Measurements from ENCODE around the gene RELCH. TPM values are rescaled to one million over a fixed set of nuclear protein-coding genes. Genes with fewer than 3 reads are reported as not detected.

RELCH gene
- polyA plus RNA-seq, 3 donors, result 37.5 to 41.1 (median 39.7) TPM

DNA sequence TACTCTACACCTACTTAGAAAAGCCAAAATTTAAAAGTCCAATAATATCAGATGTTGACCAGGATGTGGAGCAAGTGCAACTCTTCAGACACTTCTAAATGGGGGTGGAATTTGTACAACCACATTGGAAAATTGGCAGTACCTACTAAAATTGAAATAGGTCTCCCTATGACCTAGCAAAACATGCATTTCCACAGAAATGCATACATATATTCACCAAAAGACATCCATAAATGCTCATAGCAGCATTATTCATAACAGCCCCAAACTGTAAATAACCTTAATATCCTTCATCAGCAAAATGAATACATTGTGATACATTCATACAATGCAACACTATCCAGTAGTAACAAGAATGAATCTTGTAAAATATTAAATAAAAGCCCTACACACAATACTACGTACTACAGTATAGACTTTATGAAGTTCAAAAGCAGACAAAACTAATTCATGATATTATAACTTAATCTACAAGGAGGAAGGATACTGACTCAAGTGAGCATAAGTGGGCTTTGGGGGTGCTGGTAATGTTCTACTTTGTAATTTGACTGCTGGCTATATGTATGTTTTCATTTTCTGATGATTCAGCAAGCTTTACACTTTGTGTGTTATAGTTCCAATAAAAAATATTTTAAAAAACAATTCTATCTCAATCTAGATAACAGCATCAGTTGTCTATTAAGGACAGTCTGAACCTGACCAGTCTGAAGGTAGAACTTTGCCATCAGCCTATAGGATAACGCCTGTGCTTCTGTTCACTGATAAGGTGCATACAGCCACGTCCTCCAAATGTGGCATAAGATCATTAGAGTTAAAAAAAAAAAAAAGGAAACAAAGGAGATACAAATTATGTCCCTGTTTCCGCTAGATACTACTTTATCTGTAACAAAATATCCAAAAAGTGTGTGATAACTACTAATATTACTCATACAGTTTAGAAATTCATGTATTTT, 131.4 kb downstream of the RELCH start:
- DNase-seq (ENCODE audit: low read depth in 3 of 3, low spot score in 2 of 3), result no peak

DNA sequence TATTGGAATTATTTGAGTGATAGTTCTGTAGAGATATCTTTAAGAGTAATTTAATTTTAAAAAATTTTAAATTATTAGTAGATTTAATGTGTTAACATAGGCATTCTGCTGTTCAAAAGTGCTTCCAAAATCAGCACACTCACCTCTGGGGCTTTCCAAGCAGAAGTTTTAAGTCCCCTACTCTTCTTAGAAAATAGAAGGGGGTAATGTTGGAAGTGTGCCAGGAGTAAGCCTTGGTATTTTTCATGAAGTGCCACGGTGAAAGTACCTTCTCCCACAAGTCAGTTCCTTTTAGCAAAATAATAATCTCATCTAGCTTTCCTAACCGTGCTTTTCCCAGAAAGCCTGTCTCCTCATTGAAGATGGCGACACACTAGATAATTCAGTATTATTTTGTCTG, 134.1 kb downstream of the RELCH start:
- no peak for DNase-seq (ENCODE audit: low read depth in 3 of 3, low spot score in 2 of 3)

GRCh38 chr18:62323483-62324180, 136.6 kb downstream of the RELCH start:
- no peak for DNase-seq (ENCODE audit: low read depth in 3 of 3, low spot score in 2 of 3)

GRCh38 chr18:62324181-62324828, 137.2 kb downstream of the RELCH start:
- DNase-seq (ENCODE audit: low read depth in 3 of 3, low spot score in 2 of 3), result no peak

- DNase-seq (ENCODE audit: low read depth in 3 of 3, low spot score in 2 of 3), result no peak
These were observed 138.1 kb downstream of the RELCH start, which contains the start of gene TNFRSF11A for GRCh38 chr18:62324917-62325805. TNFRSF11A (plus strand) TSS chr18:62325310; CDS start chr18:62325353, 43 bp downstream.

DNA sequence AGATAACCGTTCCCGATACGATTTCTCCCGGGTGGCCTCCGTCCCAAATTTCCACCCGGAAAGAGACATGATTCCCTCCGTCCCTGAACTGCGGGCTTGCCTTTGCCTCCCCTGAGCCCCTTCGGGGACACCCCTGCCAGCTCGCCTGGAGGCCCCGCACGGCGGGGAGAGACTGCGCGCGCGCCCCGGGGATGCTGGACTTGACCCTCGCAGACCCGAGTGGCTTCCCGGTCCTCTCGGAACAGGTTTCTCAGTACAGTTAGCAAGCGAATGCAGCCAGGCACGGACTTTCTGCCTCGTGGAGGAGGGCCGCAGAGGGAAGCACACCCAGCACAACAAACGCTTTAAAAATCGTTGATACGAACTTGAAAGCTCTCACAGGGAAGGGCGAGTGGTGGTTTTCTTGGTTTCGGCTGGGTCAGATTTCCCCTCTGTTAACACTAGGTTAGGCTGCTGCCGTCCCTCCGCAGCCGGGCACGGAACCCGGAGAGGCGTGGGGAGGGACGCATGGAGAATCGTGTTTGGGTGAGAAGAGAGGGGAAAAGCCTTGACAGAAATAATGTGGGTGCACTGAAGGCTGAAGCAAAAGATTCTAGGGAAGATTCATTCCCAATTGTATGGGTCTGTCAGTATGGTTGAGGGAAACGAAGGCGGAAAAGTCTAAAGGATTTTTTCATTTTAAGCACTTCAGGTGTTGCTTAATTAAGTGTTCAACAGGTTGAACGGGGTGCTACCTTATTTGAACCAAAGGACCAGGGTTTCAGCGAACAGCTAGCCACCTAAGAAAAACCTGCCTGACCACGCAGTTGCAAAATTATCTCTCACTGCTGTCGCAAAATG, 139.0 kb downstream of the RELCH start:
- no peak for DNase-seq (ENCODE audit: low read depth in 3 of 3, low spot score in 2 of 3)

- DNase-seq (ENCODE audit: low read depth in 3 of 3, low spot score in 2 of 3), result no peak
These were observed 139.7 kb downstream of the RELCH start for GRCh38 chr18:62326646-62327348.

DNA sequence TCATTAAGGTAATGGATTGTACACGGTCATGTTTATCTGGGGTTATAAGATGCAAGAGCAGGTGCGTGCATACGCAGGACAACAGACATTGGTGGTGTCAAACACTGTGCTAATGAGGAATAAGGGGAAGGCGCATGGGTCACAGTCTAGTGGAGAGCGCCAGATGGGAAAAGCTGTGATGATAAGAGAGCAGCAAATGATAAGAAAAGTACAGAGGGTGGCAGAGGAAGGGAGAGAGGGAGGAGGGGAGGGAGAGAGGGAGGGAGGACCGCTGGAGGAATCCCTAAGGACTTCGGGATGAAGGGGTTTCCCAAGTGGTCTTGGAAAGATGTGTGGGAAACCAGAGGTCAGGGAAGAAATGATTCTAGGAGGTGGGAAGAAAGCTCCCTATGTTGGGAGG, 140.9 kb downstream of the RELCH start:
- DNase-seq (ENCODE audit: low read depth in 3 of 3, low spot score in 2 of 3), result no peak

GRCh38 chr18:62328586-62329525, 141.8 kb downstream of the RELCH start:
- no peak for DNase-seq (ENCODE audit: low read depth in 3 of 3, low spot score in 2 of 3)

DNA sequence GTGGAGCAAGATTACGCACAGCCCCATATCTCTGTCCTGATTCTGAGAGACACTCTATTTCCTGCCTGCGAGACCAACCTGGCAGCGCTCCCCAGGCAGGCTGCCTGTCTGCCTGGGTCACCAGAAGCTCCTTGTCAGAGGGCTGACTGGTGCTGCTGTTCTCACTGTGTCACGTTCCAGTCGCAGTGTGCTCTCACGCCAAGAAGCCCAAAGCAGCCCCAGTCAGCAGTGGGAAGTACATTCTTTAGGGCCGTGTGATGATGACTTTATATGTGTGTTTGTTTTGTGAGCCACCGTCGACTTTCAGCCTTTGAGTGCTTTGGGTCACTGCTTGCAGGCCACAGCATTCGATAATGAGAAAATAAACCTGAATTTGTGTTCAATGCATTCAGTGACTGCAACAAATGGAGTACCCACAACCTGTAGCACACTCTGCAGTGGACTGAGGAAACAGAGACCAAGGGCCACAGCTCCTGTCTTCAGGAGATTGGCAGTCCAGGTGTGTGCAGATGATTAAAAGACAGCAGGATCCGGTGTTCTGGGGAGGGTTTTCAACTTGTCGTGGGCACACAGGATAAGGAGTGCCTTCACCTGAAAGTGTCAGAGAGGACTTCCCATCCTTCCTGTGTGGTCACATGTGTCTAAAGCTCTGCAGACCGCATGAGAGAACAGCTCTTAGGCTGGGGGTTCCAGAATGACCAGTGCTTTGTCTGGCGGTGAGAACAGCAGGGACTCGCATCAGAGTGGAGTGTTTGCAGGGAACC, 142.8 kb downstream of the RELCH start:
- DNase-seq (ENCODE audit: low read depth in 3 of 3, low spot score in 2 of 3), result no peak

DNA sequence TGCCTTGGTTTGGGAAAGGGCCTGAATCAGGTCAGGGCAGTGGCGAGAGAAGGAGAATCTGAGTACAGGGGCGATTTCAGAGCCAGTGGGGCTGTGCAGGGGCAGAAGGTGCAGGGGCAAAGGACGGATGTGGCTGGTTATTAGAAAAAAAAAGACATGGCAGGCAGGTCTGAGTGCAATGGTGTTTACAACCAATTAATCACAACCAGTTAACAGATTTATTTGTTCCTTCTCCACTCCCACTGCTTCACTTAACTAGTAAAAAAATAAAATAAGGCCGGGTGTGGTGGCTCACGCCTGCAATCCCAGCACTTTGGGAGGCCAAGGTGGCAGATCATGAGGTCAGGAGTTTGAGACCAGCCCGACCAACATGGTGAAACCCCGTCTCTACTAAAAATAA, 143.6 kb downstream of the RELCH start:
- DNase-seq (ENCODE audit: low read depth in 3 of 3, low spot score in 2 of 3), result no peak

GRCh38 chr18:62331581-62332356, 144.7 kb downstream of the RELCH start:
- DNase-seq (ENCODE audit: low read depth in 3 of 3, low spot score in 2 of 3), result no peak

- no peak for DNase-seq (ENCODE audit: low read depth in 3 of 3, low spot score in 2 of 3)
These were observed 145.4 kb downstream of the RELCH start for GRCh38 chr18:62332431-62332830.

GRCh38 chr18:62332964-62333695, 146.1 kb downstream of the RELCH start:
- no peak for DNase-seq (ENCODE audit: low read depth in 3 of 3, low spot score in 2 of 3)

- DNase-seq (ENCODE audit: low read depth in 3 of 3, low spot score in 2 of 3), result no peak
These were observed 147.1 kb downstream of the RELCH start for GRCh38 chr18:62334120-62334519.

All from right renal cortex interstitium (tissue), 3 donors.